Activated CD4-positive, alpha-beta T cell treated with anti-CD3 and anti-CD28 coated beads, Interleukin-2, amount 50 U/mL, for 1 hour (primary cell): Measurements from ENCODE around the gene PRKCE.
"Not testable (repeated sequence)": the region's sequence is repeated elsewhere in the genome, so short reads cannot be mapped to it uniquely, and the experiment has no call there.

Experiments
- DNase-seq: peaks from one replicate; pipeline ENCODE4 v3.0.0-alpha.2; 2020

The PRKCE gene

GRCh38 chr2:45899926-45900325, 248.5 kb downstream of the PRKCE start:
- no peak for DNase-seq

GRCh38 chr2:45901468-45902032, 250.1 kb downstream of the PRKCE start:
- no peak for DNase-seq

- no peak for DNase-seq
These were observed 250.9 kb downstream of the PRKCE start for GRCh38 chr2:45902380-45902779.

- no peak for DNase-seq
These were observed 251.4 kb downstream of the PRKCE start for GRCh38 chr2:45902781-45903375.

GRCh38 chr2:45904267-45904945, 252.9 kb downstream of the PRKCE start:
- DNase-seq, result no peak

- no peak for DNase-seq
These were observed 253.6 kb downstream of the PRKCE start for GRCh38 chr2:45904946-45905631.

GRCh38 chr2:45905632-45905958, 254.1 kb downstream of the PRKCE start:
- DNase-seq, result no peak

GRCh38 chr2:45907592-45907991, 256.1 kb downstream of the PRKCE start:
- DNase-seq, result no peak

GRCh38 chr2:45908316-45909170, 257.1 kb downstream of the PRKCE start:
- DNase-seq, result no peak

- DNase-seq, result no peak
These were observed 257.7 kb downstream of the PRKCE start for GRCh38 chr2:45909171-45909565.

- no peak for DNase-seq
These were observed 258.3 kb downstream of the PRKCE start for GRCh38 chr2:45909677-45910191.

- no peak for DNase-seq
These were observed 259.1 kb downstream of the PRKCE start for GRCh38 chr2:45910473-45911060.

GRCh38 chr2:45911538-45911937, 260.1 kb downstream of the PRKCE start:
- DNase-seq, result no peak

GRCh38 chr2:45912109-45912508, 260.6 kb downstream of the PRKCE start:
- no peak for DNase-seq

GRCh38 chr2:45913539-45913938, 262.1 kb downstream of the PRKCE start:
- DNase-seq, result no peak

GRCh38 chr2:45915523-45915922, 264.0 kb downstream of the PRKCE start:
- no peak for DNase-seq

GRCh38 chr2:45917561-45918176, 266.2 kb downstream of the PRKCE start:
- DNase-seq, result not testable (repeated sequence)

GRCh38 chr2:45918463-45919159, 267.1 kb downstream of the PRKCE start:
- no peak for DNase-seq

- no peak for DNase-seq
These were observed 267.7 kb downstream of the PRKCE start for GRCh38 chr2:45919160-45919650.

- DNase-seq, result no peak
These were observed 268.2 kb downstream of the PRKCE start for GRCh38 chr2:45919711-45920111.

GRCh38 chr2:45921921-45922320, 270.4 kb downstream of the PRKCE start:
- DNase-seq, result no peak
